ENCODE measurements around the gene PSMD8. TPM values are rescaled to one million over a fixed set of nuclear protein-coding genes. Genes with fewer than 3 reads are reported as not detected.

PSMD8 gene
- total RNA-seq (2021) (141 and 222 TPM in 2 replicates), Bru-seq, nascent RNA (percentile 79 among the genes with signal in this experiment), BruChase-seq, experiment 1, labeled RNA remaining after a 2-hour chase (percentile 74 among the genes with signal in this experiment), BruChase-seq, experiment 2, labeled RNA remaining after a 6-hour chase (percentile 94 among the genes with signal in this experiment)
- long read RNA-seq, transcript PSMD8-201 (7 exons, 1,553 nt): major isoform, 656 of 695 reads
- long read RNA-seq, transcript PSMD8-208 (6 exons, 771 nt): minor isoform, 8 of 695 reads
- long read RNA-seq, partial matches to known transcripts: 12 of 695 reads
- long read RNA-seq, other reads (novel, unspliced or antisense): 18 of 695 reads

- peak; percentile 92 to 97 for DNase-seq
- H3F3A ChIP-seq (ENCODE audit: insufficient read depth, low read depth): peaks cover 5% of the 10 kb centered on the region
- H3K36me3 ChIP-seq (ENCODE audit: low read depth): peaks cover 25% of the 10 kb centered on the region; the same call in 1 of the 2 replicates
- H4K20me1 ChIP-seq (ENCODE audit: insufficient read depth): peaks cover 5% of the 10 kb centered on the region
- peak within 1 kb of the TSS; percentile 58 for H3K27ac ChIP-seq
- H3K4me2 ChIP-seq: peak within 1 kb of the TSS; percentile 87
- peak within 1 kb of the TSS; percentile 76 for H3K4me3 ChIP-seq
- peaks cover 36% of the 10 kb centered on the region for H3K79me2 ChIP-seq (ENCODE audit: low read depth)
- no peaks in the 10 kb centered on the region for H3K9me3 ChIP-seq (ENCODE audit: insufficient read depth, low read depth)
- POLR2A ChIA-PET (ENCODE audit: unreplicated experiment): interaction anchor here (0.6 to 1.2 kb wide), 10 partner anchors 13 to 907 kb away, joined by 3 to 28 read pairs (median 4); partner anchors contain the start of genes FAM98C, GGN, WDR87 and ZNF569
- TF ChIP-seq, protein P1, sequence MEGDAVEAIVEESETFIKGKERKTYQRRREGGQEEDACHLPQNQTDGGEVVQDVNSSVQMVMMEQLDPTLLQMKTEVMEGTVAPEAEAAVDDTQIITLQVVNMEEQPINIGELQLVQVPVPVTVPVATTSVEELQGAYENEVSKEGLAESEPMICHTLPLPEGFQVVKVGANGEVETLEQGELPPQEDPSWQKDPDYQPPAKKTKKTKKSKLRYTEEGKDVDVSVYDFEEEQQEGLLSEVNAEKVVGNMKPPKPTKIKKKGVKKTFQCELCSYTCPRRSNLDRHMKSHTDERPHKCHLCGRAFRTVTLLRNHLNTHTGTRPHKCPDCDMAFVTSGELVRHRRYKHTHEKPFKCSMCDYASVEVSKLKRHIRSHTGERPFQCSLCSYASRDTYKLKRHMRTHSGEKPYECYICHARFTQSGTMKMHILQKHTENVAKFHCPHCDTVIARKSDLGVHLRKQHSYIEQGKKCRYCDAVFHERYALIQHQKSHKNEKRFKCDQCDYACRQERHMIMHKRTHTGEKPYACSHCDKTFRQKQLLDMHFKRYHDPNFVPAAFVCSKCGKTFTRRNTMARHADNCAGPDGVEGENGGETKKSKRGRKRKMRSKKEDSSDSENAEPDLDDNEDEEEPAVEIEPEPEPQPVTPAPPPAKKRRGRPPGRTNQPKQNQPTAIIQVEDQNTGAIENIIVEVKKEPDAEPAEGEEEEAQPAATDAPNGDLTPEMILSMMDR (conservative IDR thresholded peaks at IDR 0.05): peak; percentile 35; the same call in 1 of the 2 replicates
- no peak for TF ChIP-seq EZH2 (IDR thresholded peaks at IDR 0.05; ENCODE audit: low read depth)
- no peaks in the 10 kb centered on the region for H3K27me3 ChIP-seq (ENCODE audit: insufficient read depth, low read depth)
- CTCF ChIA-PET: interaction anchor here (0.8 to 1.4 kb wide), 4 partner anchors 13 to 556 kb away, joined by 3 to 8 read pairs (median 4); partner anchors contain the start of genes CATSPERG, GGN, MRPS12 and SARS2
- H3K9me2 ChIP-seq (ENCODE audit: insufficient read depth): no peaks in the 10 kb centered on the region
- intact Hi-C loops (cut with micrococcal nuclease; ENCODE audit: unreplicated experiment): loop anchor here (1.0 kb wide), 2 partner anchors 14 to 38 kb away; partner anchors contain the start of genes GGN and SPRED3
- BruUV-seq (replicated peaks): no TSS peak
- peaks cover 15% of the 10 kb centered on the region for H3K4me1 ChIP-seq (replicated peaks; ENCODE audit: insufficient read depth)
- peak within 1 kb of the TSS; percentile 87 for H2AFZ ChIP-seq
Measured at GRCh38 chr19:38374332-38375097, at the start of gene PSMD8. Gene PSMD8 (plus strand): TSS chr19:38374571. CDS start chr19:38374602, 31 bp downstream.

DNA sequence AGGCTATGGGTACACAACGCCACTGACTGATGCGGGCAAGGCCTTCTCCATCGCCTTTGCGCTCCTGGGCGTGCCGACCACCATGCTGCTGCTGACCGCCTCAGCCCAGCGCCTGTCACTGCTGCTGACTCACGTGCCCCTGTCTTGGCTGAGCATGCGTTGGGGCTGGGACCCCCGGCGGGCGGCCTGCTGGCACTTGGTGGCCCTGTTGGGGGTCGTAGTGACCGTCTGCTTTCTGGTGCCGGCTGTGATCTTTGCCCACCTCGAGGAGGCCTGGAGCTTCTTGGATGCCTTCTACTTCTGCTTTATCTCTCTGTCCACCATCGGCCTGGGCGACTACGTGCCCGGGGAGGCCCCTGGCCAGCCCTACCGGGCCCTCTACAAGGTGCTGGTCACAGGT lies 47.8 kb upstream of the PSMD8 start:
- H3K4me2 ChIP-seq: no peak overlapping the region
- H3K4me1 ChIP-seq (replicated peaks; ENCODE audit: insufficient read depth): 0 out of 2 replicates have a peak, but pooled peaks cover 3% of the 10 kb centered on the region
- H3K27ac ChIP-seq: no peak overlapping the region
- no peak overlapping the region for H2AFZ ChIP-seq
- H3F3A ChIP-seq (ENCODE audit: insufficient read depth, low read depth): 0 out of 2 replicates have a peak, but pooled peaks cover 3% of the 10 kb centered on the region
- no TSS peak for BruUV-seq (replicated peaks)
- no peak overlapping the region for H3K4me3 ChIP-seq
- no peaks in the 10 kb centered on the region for H3K79me2 ChIP-seq (ENCODE audit: low read depth)
- H3K36me3 ChIP-seq (ENCODE audit: low read depth): no peaks in the 10 kb centered on the region
- no peaks in the 10 kb centered on the region for H3K9me3 ChIP-seq (ENCODE audit: insufficient read depth, low read depth)
- TF ChIP-seq, protein P1 (conservative IDR thresholded peaks at IDR 0.05): no peak
- no peak for TF ChIP-seq EZH2 (IDR thresholded peaks at IDR 0.05; ENCODE audit: low read depth)
- intact Hi-C loops (cut with micrococcal nuclease; ENCODE audit: unreplicated experiment): no loop called here
- no peaks in the 10 kb centered on the region for H4K20me1 ChIP-seq (ENCODE audit: insufficient read depth)
- no peak for DNase-seq
- ChIA-PET CTCF (no interaction called here), POLR2A (ENCODE audit: unreplicated experiment) (no interaction called here)
- H3K9me2 ChIP-seq (ENCODE audit: insufficient read depth): no peaks in the 10 kb centered on the region
- H3K27me3 ChIP-seq (ENCODE audit: insufficient read depth, low read depth): no peaks in the 10 kb centered on the region

GRCh38 chr19:38329651-38330050 lies 44.7 kb upstream of the PSMD8 start:
- no peak overlapping the region for H3K4me3 ChIP-seq
- no peaks in the 10 kb centered on the region for H3K9me2 ChIP-seq (ENCODE audit: insufficient read depth)
- H3K27ac ChIP-seq: no peak overlapping the region
- TF ChIP-seq EZH2 (IDR thresholded peaks at IDR 0.05; ENCODE audit: low read depth): no peak
- TF ChIP-seq, protein P1 (conservative IDR thresholded peaks at IDR 0.05): no peak
- TSS peak; percentile 10 for BruUV-seq (replicated peaks)
- H3K79me2 ChIP-seq (ENCODE audit: low read depth): no peaks in the 10 kb centered on the region
- no peaks in the 10 kb centered on the region for H3F3A ChIP-seq (ENCODE audit: insufficient read depth, low read depth)
- ChIA-PET POLR2A (ENCODE audit: unreplicated experiment) (no interaction called here), CTCF (interaction anchor here (0.6 kb wide), 1 partner anchor 97 kb away, joined by 5 read pairs; no protein-coding TSS in a partner anchor)
- H3K9me3 ChIP-seq (ENCODE audit: insufficient read depth, low read depth): no peaks in the 10 kb centered on the region
- intact Hi-C loops (cut with micrococcal nuclease; ENCODE audit: unreplicated experiment): no loop called here
- no peaks in the 10 kb centered on the region for H3K4me1 ChIP-seq (replicated peaks; ENCODE audit: insufficient read depth)
- H2AFZ ChIP-seq: no peak overlapping the region
- H4K20me1 ChIP-seq (ENCODE audit: insufficient read depth): no peaks in the 10 kb centered on the region
- no peak overlapping the region for H3K4me2 ChIP-seq
- no peaks in the 10 kb centered on the region for H3K36me3 ChIP-seq (ENCODE audit: low read depth)
- DNase-seq: no peak
- H3K27me3 ChIP-seq (ENCODE audit: insufficient read depth, low read depth): no peaks in the 10 kb centered on the region
